GM18511 (cell line): ENCODE results near the gene HTRA2.
A peak's percentile ranks its signal among the peaks of the same experiment; 100 is the strongest.
"Not testable (repeated sequence)": the region's sequence is repeated elsewhere in the genome, so short reads cannot be mapped to it uniquely, and the experiment has no call there.

Experiments
- ATAC-seq: cut with Tn5 transposase; IDR thresholded peaks from one replicate; pipeline ENCODE4 v1.9.1; 2021; ENCODE audit warnings: mild to moderate bottlenecking, moderate library complexity; ENCODE audit not compliant: unreplicated experiment

Gene HTRA2

DNA sequence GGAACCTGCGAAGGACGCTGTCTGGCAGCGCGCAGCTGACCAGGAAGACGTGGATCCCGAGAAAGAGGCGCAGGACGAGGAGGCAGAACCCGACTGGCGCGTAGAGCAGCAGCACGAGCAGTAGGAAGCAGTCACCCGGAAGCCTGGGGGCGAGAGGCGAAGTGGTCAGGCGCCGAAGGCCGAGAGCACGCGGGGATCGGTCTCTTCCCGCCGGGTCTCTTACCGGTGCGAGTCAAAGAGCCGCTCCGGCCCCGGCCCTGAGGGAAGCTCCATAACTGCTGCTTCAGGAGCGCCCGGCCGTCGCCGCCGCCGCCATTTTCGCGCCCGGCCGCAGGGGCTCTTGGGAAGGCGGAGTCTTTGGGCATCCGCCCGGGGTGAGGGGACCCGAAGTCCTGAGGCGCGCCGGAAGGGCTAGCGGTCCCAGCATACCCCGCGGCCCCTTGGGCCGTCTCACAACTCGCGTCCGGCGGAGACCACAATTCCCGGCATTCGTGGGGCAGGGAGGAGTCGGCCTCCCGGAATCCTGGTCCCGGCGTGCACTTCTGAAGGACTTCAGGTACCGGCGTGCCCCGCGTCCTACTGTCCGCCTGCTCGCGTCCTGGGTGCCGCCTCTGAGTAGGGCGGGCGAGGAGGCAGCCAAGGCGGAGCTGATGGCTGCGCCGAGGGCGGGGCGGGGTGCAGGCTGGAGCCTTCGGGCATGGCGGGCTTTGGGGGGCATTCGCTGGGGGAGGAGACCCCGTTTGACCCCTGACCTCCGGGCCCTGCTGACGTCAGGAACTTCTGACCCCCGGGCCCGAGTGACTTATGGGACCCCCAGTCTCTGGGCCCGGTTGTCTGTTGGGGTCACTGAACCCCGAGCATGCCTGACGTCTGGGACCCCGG lies at the start of gene HTRA2, which contains the start of gene AUP1:
HTRA2 (plus strand) TSS at position 577 of the 882 bp plus-strand sequence; CDS start at position 651, 74 bp downstream.
AUP1 (minus strand) TSS at position 350 of the 882 bp plus-strand sequence; CDS start at position 273, 77 bp downstream.
- peak; percentile 86 for ATAC-seq

DNA sequence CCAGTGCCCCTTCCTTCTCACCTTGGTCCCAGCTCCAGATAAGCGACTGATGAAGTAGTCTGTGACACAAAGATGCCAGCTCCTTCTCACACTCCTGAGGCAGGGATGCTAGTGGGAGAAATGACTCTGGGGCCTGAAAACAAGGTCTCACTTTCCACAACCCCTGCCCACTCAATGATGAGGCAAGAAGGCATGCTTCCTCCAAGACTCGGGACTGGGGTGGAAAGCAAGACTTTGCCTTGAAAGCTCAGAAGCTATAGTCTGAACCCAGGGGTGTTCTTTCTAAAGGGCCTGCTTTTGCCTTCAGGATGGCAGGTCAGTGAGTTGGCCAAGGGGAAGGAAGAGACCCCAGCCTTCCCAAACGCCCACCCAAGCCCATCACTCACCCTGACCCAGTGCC lies 48.3 kb upstream of the HTRA2 start:
- ATAC-seq = no peak

DNA sequence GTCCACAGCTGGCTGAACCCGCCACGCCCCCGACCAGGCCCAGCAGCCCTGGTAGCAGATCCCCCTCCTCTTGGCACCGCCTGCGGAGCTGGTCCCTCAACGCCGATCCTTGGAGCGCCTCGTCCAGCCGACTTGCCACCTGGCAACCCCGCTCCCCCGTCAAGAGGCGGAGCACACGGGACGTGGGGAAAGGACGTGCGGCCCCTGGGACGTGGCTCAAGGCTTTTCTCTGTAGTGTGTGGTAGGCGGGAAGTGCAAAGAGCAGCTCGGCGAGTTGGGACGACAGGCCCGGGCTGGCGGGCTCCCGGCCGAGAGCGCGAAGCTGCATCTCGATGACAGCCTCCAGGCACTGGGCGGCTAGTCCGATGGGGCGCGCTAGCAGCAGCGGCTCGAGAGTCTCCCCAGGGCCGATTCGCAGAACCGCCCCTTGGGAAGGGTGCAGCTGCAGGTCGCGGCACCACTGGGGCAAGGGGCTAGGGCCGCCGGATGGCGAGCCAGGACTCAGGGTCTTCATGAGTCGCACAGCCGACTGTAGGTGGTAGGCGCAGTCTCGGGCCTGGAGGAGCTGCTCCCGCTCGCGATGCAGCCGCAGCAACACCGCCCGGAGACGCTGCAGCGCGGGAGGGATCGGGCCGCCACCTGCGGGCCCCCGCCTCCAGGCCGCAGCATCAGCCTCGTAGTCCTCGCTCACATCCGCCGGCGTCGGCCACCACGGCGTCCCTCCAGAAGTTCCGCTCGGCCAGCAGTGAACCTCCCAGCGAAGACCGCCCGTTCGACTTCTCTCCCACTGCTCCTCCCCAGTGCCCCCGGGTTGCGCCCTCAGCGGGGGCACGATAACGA lies 47.6 kb upstream of the HTRA2 start:
- ATAC-seq = peak; percentile 50

GRCh38 chr2:74482801-74483674 lies 46.7 kb upstream of the HTRA2 start, which contains the start of the genes CCDC142 and TTC31:
TSS of gene CCDC142 (minus strand) at chr2:74482998. CDS start at chr2:74482837, 161 bp downstream.
TSS of gene TTC31 (plus strand) at chr2:74483081. CDS start at chr2:74483096, 15 bp downstream.
- peak; percentile 95 for ATAC-seq

DNA sequence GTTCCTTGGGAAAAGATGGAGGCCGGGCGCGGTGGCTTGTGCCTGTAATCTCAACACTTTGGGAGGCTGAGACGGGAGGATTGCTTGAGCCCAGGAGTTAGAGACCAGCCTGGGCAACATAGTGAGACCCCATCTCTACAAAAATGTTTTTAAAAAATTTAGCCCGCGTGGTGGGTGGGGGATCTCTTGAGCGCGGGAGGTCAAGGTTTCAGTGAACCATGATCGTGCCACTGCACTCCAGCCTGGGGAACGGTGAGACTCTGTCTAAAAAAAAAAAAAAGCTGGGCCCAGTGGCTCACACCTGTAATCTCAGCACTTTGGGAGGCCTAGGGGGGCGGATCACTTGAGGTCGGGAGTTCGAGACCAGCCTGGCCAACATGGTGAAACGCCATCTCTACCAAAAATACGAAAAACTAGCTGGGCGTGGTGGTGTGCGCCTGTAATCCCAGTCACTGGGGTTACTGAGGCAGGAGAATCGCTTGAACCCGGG lies 46.0 kb upstream of the HTRA2 start:
- ATAC-seq = not testable (repeated sequence)

DNA sequence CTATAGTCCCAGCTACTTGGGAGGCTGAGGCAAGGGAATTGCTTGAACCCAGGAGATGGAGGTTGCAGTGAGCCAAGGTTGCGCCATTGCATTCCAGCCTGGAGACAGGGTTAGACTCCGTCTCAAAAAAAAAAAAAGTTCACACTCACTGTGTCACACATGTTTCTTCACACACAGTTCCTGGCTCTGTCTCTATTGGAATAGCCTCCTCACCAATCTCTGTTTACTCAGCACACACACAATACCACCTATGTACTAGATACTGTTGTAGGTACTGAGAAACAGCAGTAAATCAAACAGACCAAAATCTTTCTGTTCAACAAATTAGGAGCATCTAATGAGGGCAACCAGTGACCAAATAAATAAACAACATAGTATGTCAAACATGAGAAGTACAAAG lies 43.6 kb upstream of the HTRA2 start:
- no peak for ATAC-seq

DNA sequence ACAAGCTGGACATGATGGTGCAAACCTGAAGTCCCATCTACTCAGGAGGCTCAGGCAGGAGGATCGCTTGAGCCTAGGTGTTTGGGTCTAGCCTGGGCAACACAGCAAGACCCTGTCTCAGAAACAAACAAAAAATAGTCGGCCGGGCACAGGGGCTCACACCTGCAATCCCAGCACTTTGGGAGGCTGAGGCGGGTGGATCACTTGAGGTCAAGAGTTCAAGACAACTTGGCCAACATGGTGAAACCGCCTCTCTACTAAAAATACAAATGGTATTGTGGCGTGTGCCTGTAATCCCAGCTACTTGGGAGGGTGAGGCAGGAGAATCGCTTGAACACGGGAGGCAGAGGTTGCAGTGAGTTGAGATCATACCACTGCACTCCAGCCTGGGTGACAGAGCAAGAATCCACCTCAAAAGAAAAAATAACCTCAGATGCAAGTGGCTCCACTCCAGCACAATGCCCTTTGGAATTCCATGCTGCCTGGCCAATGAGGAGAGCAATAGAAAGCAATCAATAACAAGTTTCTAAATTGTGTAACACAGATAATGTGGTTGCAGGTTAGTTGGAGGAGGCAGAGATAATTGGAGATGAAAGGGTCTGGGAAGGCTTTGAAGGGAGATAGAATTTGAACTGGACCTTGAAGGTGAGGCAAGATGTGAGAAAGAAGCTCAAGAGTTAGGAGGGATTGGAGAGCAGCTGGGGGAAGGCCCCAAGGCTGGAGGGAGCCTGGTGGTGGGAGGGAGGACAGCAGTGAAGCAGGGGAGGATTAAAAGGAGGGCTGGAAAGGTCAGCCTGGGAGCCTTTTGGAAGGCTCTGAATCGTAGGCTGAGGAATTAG lies 40.9 kb upstream of the HTRA2 start:
- no peak for ATAC-seq

DNA sequence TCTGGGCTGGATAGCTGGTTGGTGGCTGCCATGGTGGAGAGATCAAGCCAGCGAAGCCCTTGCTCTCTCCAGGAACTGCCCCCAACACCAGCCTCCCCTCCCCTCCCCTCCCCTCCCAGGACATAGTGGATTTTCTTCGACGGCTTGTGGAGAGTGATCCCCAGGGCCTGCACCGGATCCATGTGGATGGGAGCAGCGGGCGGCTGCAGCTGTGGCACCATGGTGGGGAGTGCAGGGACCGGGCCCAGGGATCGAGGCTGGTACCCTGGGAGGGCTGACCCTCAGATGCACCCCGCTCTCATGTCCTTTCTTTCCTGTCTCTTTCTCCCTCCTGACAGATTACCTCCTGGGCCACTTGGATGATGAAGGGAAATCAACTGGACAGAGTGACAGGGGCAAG lies 39.8 kb upstream of the HTRA2 start:
- ATAC-seq = no peak

- ATAC-seq = no peak
Measured at GRCh38 chr2:74491648-74492544, 37.8 kb upstream of the HTRA2 start.

GRCh38 chr2:74493546-74493945 lies 36.2 kb upstream of the HTRA2 start:
- ATAC-seq = no peak

- no peak for ATAC-seq
Measured at GRCh38 chr2:74495440-74495839, 34.3 kb upstream of the HTRA2 start.

DNA sequence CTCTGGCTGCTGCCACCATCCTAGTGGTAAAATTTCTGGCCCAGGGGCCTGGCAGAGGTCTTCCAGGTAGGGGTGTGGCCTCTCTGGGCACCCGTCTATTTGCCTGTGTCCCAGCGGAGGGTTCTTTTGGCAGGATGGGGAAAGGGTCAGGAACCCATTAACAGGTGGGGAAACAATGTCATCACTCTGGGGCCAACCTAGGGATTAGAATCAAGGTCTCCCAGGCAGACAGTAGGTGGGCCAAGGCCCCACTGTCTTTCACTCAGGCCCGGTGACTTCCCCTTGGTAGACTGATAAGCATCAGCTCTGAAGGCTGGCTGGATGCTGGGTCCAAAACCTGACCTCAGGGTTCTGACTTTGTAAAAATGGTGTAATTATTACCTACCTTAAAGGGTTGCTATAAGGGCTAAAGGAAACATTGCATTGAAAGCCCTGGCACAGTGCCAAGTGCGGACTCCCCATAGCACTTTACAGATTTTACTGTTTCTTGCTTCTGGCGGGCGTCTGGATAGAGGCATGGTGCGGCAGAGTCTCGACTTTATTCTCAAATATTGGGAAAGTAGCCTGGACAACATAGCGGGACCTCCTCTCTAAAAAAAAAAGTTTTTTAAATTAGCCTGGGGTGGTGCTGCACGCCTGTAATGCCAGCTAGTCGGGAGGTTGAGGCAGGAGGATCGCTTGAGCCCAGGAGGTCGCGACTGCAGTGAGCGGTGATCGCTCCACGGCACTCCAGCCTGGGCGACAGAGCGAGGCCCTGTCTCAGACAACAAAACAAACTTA lies 32.5 kb upstream of the HTRA2 start:
- ATAC-seq = no peak

DNA sequence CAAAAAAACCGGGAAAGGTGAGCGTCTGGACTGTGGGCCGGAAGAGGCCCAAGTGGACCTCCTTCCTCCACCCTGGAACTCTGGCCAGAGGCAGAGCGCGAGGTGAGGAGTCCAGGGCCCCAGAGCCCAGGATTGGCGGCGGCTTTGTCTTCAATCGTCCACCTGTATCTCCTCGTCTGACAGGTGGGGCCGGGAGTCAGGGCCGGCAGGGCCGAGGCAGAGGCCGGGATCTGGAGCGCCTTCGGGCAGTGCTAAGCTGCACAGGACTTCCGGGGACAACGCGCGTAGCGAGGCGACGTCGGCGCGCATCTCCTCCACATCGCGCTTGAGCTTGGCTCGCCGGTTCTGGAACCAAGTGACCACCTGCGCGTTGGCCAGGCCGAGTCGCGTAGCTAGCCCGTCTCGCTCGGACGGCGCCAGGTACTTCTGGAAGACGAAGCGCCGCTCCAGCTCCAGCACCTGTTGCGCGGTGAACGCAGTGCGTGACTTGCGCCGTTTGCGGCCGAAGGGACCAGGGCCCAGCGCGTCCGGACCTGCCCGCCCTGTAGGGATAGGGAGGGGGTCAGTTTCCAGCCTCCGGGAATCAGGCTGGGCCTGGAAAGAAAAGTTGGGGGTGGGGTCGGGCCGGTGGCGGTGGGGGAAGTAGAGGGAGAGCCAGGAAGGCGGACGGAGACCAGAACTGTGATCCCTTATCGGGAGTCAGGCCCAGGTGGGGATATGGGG lies 31.8 kb upstream of the HTRA2 start:
- no peak for ATAC-seq

DNA sequence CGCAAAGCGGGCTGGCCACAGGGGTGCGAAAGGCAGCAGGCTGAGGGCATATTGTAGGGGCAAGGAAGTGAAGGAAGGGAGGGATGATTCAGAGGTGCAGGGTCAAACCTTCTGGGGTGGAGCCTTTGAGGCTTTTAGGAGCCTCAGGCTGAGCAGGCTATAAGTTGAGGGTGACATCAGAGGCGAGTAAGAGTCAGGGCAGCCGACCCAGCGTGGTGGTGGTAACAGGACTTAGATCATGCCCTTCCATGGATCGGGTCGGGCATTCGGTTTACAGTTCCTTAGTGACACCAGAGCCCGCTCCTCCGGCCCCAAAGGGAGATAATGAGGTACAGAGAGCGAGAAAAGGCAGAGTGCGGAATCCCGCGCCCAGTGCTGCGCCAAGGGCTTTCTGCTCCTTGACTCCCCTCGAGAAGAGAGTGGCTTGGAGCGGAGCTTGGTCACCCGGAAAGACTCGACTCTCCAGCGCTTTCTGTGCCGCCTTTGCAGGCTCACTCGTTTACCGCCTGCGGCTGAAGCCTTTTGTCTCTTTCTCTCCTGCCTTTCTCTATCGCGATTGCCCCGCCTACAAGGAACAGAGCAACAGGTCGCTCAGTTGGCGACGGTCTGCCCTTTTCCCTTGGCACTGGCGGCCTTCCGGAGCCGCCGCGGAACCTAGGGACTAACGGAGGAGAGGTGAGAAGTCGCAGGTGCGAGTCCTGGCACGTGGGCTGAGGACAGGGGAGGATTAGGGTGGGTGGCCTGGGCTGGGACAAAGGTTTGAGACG lies 31.1 kb upstream of the HTRA2 start:
- no peak for ATAC-seq

GRCh38 chr2:74499267-74499939 lies 30.3 kb upstream of the HTRA2 start, which contains the start of gene LBX2:
TSS of gene LBX2 (minus strand) at chr2:74499603. CDS start at chr2:74499537, 66 bp downstream.
- no peak for ATAC-seq
